NCI-H526 (cell line): Measurements from ENCODE around the gene GFRA1.

Experiments used
- DNase-seq, 2 experiments: peaks; one replicate each; lab custom pipeline; 2025; lab: John Stamatoyannopoulos, UW

Gene GFRA1

DNA sequence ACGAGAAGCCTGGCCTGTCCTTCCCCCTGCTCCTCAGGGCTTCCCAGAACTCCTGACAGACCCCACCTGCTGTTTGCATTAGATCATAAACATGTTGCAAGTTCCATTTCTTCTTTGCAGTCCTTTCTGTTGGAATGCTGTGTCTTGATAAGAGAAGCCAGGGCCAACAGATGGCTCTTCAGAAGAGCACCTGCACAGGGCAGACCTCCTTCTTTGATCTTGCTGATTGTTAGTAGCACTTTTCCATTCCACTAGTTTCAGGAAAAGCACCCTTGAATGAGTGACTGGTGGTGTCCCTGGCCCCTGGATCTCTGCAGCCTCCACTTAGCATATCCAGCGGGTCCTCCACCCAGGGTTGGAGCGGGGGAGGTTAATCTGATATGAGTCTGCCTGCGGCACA is 243.2 kb downstream of the GFRA1 start:
- no peak for DNase-seq

DNA sequence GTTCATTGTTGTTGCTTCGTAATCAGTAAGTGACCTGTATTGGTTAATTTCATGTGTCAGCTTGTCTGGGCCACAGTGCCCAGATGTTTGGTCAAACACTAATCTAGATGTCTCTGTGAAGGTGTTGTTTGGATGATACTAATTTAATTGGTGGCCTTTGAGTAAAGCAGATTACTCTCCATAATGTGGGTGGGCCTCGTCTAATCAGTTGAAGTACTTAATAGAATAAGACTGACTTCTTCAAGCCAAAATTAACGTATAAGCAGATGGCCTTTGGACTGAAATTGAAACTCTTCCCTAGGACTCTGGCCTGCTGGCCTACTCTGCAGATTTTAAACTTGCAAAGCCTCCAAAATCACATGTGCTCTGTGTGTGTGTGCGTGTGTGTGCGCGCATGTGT is 245.7 kb downstream of the GFRA1 start:
- no peak for DNase-seq

DNA sequence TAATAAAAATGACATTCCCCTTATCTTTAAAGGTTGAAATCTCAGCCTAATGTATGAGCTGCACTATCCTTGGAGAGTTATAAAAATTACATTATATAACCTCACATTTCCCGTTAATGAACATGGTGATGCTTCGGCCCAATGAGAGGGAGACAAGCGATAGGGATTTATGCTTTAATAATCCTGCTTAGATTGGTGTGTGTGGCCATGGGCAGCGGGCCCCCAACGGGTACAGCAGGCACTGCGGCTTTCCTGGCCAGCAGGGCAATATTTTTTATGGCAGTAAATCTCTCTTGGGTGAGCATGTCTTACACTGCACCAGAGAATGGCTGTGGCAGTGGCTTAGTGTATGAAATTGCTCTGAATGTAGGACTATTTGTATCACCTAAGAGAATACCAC is 246.3 kb downstream of the GFRA1 start:
- DNase-seq = no peak

DNA sequence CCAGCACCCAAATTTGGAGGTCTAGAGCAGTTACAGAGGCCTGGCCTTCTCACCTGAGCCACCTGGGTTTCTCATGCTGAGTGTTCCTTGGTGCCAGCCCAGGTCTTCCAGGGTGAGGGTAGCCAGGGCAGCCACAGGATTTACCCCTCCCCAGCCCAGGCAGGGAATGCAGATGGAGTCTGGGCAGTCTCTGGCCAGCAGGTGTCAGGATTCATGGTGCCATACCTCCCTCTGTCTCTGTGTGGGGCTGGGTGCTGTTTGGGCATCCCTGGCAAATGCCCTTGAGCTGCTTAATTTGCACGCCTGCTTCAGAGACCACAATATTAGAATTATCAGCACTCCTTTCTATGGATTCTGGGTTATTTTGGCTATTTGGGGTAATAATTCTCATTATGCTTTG is 246.7 kb downstream of the GFRA1 start:
- peak in 1 of 2 experiments; percentile 26 for DNase-seq

- no peak for DNase-seq
These were observed 248.6 kb downstream of the GFRA1 start for GRCh38 chr10:116024271-116024878.

- no peak for DNase-seq
These were observed 255.6 kb downstream of the GFRA1 start for GRCh38 chr10:116017405-116017804.

DNA sequence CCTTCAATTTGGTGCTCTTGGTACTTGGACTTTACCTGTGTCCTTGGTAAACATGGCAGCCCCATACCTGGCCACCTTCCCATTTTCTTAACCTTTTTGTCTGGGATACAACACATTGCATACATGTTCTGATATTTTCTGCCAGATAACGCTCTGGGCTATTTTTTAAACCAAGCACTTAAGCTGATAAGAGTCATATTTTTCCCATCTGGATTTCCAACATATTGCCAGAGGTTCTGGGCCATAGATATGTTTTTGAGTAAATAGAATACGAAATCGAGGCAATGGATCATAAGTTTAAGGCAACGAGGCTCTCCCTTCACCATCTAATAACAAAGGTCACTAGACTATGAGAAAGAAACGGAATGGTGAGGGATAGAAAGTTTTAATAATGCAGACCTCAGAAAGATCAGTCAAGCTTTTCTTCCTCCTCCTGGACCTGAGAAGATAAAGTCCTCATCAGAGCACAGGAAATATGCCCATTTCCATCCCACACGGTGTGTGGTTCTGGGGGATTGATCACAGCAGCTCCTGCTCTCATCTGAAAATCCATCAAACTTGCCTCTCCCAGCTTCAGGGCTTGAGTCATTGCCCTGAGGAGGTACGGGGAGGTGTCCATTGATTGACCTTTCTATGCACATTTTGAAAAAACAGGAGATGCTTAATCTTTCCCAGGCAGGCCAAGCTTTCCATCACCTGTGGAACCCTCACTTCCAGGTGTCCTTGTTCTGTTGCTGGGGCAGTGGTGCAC is 257.2 kb downstream of the GFRA1 start:
- DNase-seq = no peak

DNA sequence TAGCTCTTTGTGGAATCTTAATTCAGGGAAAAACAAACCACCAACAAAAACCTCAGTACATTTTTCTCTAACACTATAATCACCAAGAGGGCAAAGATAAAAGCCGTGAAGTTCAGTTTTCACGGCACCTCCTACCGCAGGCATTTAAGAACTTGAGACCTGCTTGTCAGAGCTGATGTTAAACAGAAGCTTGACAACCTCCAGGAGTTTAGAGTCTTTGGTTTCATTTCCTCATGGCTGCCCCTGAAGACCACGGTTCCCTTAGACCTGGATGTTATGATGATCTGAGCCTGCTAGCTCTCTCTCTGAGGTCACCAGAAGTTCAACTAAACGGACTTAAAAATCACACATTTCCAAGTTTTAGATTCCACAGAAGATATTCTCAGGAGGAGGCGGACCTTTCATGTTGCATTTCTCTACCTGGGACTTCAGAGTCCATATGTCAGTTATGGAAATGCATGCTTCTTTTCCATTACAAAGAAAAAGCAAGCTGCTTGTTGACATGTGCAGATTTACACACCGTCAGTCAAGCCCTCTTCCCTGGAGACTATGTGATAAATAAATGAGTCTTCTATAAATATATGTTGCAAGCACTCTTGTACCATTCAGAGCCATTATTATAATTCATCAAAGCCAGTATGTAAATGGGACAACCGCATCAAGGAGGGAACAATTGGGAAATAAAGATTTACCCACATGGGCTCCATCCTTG is 258.0 kb downstream of the GFRA1 start:
- no peak for DNase-seq

DNA sequence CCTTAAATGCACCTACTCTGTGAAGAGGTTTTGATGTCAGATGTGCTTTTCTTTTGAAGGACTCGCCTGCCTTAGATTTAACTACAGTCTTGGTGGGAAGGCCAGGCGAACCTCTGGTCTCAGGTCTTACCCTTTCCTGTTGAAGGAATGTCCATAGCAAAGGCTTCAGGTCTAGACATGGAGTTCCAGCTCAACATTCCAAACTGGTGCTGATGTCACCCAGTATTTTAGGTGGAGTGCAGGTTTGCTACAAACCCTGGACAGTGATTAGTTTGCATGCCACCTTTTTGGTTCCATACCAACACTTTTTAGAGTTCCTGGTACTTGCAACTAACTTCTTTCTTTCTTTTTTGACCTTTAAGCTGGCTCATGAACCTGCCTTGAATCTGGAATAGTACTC is 258.7 kb downstream of the GFRA1 start:
- DNase-seq = no peak

GRCh38 chr10:116011929-116012328 is 261.1 kb downstream of the GFRA1 start:
- DNase-seq = no peak

DNA sequence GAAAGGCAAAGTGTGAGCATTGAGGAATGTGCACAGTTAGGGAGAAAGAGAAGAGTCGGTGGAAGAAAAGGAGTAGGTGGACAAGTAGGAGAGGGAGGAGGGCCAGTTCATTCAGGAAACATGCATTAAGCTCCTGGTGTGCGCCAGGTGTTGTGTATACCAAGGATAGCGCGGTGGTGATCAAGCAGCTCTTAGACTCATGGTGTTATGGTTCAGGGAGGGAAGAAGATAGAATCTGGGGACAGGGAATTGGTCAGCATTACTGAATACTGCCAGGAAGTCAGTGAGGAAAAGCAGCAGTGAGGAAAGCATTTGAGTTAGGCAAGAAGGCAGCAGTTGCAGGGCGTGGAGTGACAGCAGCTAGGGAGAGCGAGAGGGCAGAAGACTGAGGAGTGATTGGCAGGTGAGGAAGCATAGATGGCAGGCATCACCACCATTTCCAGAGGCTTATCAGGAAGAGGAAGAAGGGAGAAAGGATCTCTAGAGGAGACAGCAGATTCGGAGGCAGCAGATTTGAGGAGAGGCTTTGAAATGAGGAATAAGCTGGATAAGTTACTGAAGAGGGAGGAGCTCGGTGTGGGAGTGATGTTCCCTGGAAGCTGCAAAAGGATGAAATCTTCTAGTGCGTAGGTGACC is 265.6 kb downstream of the GFRA1 start:
- no peak for DNase-seq
